Gastroesophageal sphincter (tissue), 3 donors: ENCODE results near the gene RPS10.

Experiments used
- EP300 ChIP-seq: sonication (generic); formaldehyde crosslinking; IDR thresholded peaks from one replicate; pipeline ENCODE4 v1.6.1; 2017; ENCODE audit warnings: antibody characterized with exemption, mild to moderate bottlenecking
- POLR2A ChIP-seq, 2 donors: fragments of 450-650 bp; IDR thresholded peaks; one replicate each; pipeline ENCODE4 v1.6.1; 2017; ENCODE audit warnings: antibody characterized with exemption in 2 of 2, mild to moderate bottlenecking in 2 of 2, moderate library complexity in 1 of 2
- POLR2AphosphoS5 ChIP-seq: sonication (generic); formaldehyde crosslinking; IDR thresholded peaks from one replicate; pipeline ENCODE4 v1.6.1; 2017; ENCODE audit warnings: antibody characterized with exemption
- TF ChIP-seq, protein P1 (sequence below), 4 experiments: fragments of 200-600 bp in 2 of 4; fragments of 450-650 bp in 2 of 4; sonication (generic) in 1 of 4; IDR thresholded peaks; one replicate each; pipeline ENCODE4 v1.5.1; 2017 to 2019; ENCODE audit warnings: antibody characterized with exemption in 4 of 4, mild to moderate bottlenecking in 2 of 4, moderate library complexity in 2 of 4

DNA sequence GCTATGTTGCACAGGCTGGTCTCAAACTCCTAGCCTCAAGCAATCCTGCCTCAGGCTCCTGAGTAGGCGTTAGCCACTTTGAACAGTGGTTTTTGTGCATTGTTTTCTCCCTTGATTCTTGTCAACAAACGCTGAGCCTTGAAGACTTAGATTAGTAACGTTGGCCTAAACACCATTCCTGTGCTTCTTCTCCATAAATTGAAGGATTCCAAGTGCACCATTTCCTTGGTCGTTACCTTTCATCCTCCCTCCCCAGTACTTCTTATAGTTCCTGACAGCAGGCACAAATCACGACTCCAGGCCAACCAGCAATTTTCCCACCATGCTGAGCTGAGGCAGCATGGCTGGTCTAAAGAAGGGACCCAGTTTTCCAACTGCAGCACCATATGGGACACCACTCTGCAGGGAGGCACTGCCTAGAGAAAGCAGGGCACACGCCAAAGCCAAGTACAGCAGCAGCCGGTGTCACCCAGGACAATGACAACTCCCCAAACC, 8.9 kb downstream of the RPS10 start:
- TF ChIP-seq POLR2A (IDR thresholded peaks at IDR 0.05) (no peak), POLR2AphosphoS5 (no peak), EP300 (no peak)
- TF ChIP-seq, protein P1, sequence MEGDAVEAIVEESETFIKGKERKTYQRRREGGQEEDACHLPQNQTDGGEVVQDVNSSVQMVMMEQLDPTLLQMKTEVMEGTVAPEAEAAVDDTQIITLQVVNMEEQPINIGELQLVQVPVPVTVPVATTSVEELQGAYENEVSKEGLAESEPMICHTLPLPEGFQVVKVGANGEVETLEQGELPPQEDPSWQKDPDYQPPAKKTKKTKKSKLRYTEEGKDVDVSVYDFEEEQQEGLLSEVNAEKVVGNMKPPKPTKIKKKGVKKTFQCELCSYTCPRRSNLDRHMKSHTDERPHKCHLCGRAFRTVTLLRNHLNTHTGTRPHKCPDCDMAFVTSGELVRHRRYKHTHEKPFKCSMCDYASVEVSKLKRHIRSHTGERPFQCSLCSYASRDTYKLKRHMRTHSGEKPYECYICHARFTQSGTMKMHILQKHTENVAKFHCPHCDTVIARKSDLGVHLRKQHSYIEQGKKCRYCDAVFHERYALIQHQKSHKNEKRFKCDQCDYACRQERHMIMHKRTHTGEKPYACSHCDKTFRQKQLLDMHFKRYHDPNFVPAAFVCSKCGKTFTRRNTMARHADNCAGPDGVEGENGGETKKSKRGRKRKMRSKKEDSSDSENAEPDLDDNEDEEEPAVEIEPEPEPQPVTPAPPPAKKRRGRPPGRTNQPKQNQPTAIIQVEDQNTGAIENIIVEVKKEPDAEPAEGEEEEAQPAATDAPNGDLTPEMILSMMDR (IDR thresholded peaks at IDR 0.05) = no peak
